GM23338 (cell line): Measurements from ENCODE around the gene SRMS. TPM values are rescaled to one million over a fixed set of nuclear protein-coding genes. Genes with fewer than 3 reads are reported as not detected.

Experiments used
- CTCF ChIP-seq, 2 experiments: fragments of 200-600 bp in 1 of 2; sonication (generic) in 1 of 2; conservative IDR thresholded peaks; 2 replicates each; pipeline versions ENCODE4 v1.5.1 to v1.6.1; 2016 to 2017; ENCODE audit warnings: antibody characterized with exemption in 2 of 2, low read depth in 2 of 2, mild to moderate bottlenecking in 2 of 2, moderate library complexity in 1 of 2
- EZH2 ChIP-seq: fragments of 200-600 bp; sonication (generic); IDR thresholded peaks from one replicate; pipeline ENCODE4 v1.8.0; 2017; ENCODE audit warnings: antibody characterized with exemption, mild to moderate bottlenecking, low read depth; ENCODE audit not compliant: unreplicated experiment
- POLR2AphosphoS5 ChIP-seq: IDR thresholded peaks from 2 replicates; pipeline ENCODE4 v1.6.1; 2016; ENCODE audit warnings: antibody characterized with exemption, low read depth
- REST ChIP-seq: IDR thresholded peaks from one replicate; pipeline ENCODE4 v1.6.1; 2018; ENCODE audit warnings: antibody characterized with exemption; ENCODE audit not compliant: unreplicated experiment
- ZNF114 ChIP-seq: fragments of 250-450 bp; sonication (Bioruptor Pico); IDR thresholded peaks from 2 replicates; pipeline ENCODE4 v1.5.0; 2020; ENCODE audit warnings: mild to moderate bottlenecking, moderate library complexity
- ZNF462 ChIP-seq: fragments of 250-450 bp; sonication (Bioruptor Pico); IDR thresholded peaks from 2 replicates; pipeline ENCODE4 v1.5.0; 2020; ENCODE audit warnings: mild to moderate bottlenecking, moderate library complexity
- polyA plus RNA-seq: library from polyadenylated mRNA; unstranded; fragments of >200 nt; fragmentation: Nextera tagmentation; extraction: Ambion mirVana; gene quantifications from 2 replicates; pipeline ENCODE4 v1.2.1, GENCODE V29; 2016
- total RNA-seq: library from RNA; depleted of rRNA; stranded (reverse); fragments of >200 nt; shearing (Covaris generic); gene quantifications from 2 replicates; pipeline ENCODE4 v1.2.3, GENCODE V29; 2014; rRNA removed

SRMS gene
- total and polyA plus RNA-seq, 2 experiments from 2014 or later = 0.23 to 0.59 TPM

GRCh38 chr20:63491078-63491477 is 56.5 kb downstream of the SRMS start (continued):
- TF ChIP-seq ZNF462 (CRISPR knock-in tag) = no peak
- no peak for TF ChIP-seq POLR2AphosphoS5
- no peak for TF ChIP-seq ZNF114
- no peak for TF ChIP-seq CTCF (conservative IDR thresholded peaks at IDR 0.05; ENCODE audit: low read depth in 2 of 2)
- no peak for TF ChIP-seq EZH2
- TF ChIP-seq REST = no peak

Other genes with a start within 250 kb of the SRMS start
- gene CHRNA4, start 186.4 kb downstream of the SRMS start, total RNA-seq = 1.9 and 3.9 TPM in 2 replicates
- 2.1 and 2.7 TPM in 2 replicates for gene CHRNA4, start 186.4 kb downstream of the SRMS start, polyA plus RNA-seq
- gene KCNQ2, start 75.1 kb downstream of the SRMS start, total RNA-seq = 61.7 and 92.4 TPM in 2 replicates
- gene KCNQ2, start 75.1 kb downstream of the SRMS start, polyA plus RNA-seq = 67.9 and 68.5 TPM in 2 replicates
- gene EEF1A2, start 48.7 kb downstream of the SRMS start, total RNA-seq = 37.1 TPM in 2 replicates
- 1.3 and 1.4 TPM in 2 replicates for gene EEF1A2, start 48.7 kb downstream of the SRMS start, polyA plus RNA-seq
- gene PPDPF, start 27.0 kb downstream of the SRMS start, total RNA-seq = 117 and 141 TPM in 2 replicates
- 83.9 and 92.9 TPM in 2 replicates for gene PPDPF, start 27.0 kb downstream of the SRMS start, polyA plus RNA-seq
- 0.28 TPM in 1 of 2 replicates, not detected in the other for gene PTK6, start 10.4 kb downstream of the SRMS start, total RNA-seq
- gene PTK6, start 10.4 kb downstream of the SRMS start, polyA plus RNA-seq = 0.07 TPM in 1 of 2 replicates, not detected in the other
- gene FNDC11, start 6.4 kb upstream of the SRMS start, total RNA-seq = 5.3 and 6.5 TPM in 2 replicates
- 3.4 and 3.5 TPM in 2 replicates for gene FNDC11, start 6.4 kb upstream of the SRMS start, polyA plus RNA-seq
- gene HELZ2, start 26.5 kb upstream of the SRMS start, total RNA-seq = 39.6 and 48.9 TPM in 2 replicates
- gene HELZ2, start 26.5 kb upstream of the SRMS start, polyA plus RNA-seq = 4.6 and 5.2 TPM in 2 replicates
- 19.3 and 20.6 TPM in 2 replicates for gene GMEB2, start 79.4 kb upstream of the SRMS start, total RNA-seq
- gene GMEB2, start 79.4 kb upstream of the SRMS start, polyA plus RNA-seq = 4.4 and 4.9 TPM in 2 replicates
- 42.7 and 61.3 TPM in 2 replicates for gene STMN3, start 105.7 kb upstream of the SRMS start, total RNA-seq
- 28.6 and 29.7 TPM in 2 replicates for gene STMN3, start 105.7 kb upstream of the SRMS start, polyA plus RNA-seq
- gene RTEL1, start 110.6 kb upstream of the SRMS start, total RNA-seq = 26.5 and 34.5 TPM in 2 replicates
- gene RTEL1, start 110.6 kb upstream of the SRMS start, polyA plus RNA-seq = 13.5 and 14.2 TPM in 2 replicates
- 0.28 and 3.8 TPM in 2 replicates for gene TNFRSF6B, start 148.9 kb upstream of the SRMS start, total RNA-seq
- gene TNFRSF6B, start 148.9 kb upstream of the SRMS start, polyA plus RNA-seq = not detected in 2 replicates
- 19.0 and 24.6 TPM in 2 replicates for gene ARFRP1, start 160.2 kb upstream of the SRMS start, total RNA-seq
- gene ARFRP1, start 160.2 kb upstream of the SRMS start, polyA plus RNA-seq = 16.7 and 18.6 TPM in 2 replicates
- gene ZGPAT, start 160.3 kb upstream of the SRMS start, total RNA-seq = 25.5 and 39.2 TPM in 2 replicates
- 21.5 and 25.0 TPM in 2 replicates for gene ZGPAT, start 160.3 kb upstream of the SRMS start, polyA plus RNA-seq
- gene LIME1, start 188.9 kb upstream of the SRMS start, total RNA-seq = 3.6 and 12.2 TPM in 2 replicates
- gene LIME1, start 188.9 kb upstream of the SRMS start, polyA plus RNA-seq = 4.7 and 7.4 TPM in 2 replicates
- gene SLC2A4RG, start 192.0 kb upstream of the SRMS start, total RNA-seq = 33.8 and 42.0 TPM in 2 replicates
- gene SLC2A4RG, start 192.0 kb upstream of the SRMS start, polyA plus RNA-seq = 22.8 and 25.3 TPM in 2 replicates